HEK293 (cell line): ENCODE results near the gene TMEM50B.

ENCODE experiments used
- BCL11A ChIP-seq: fragments of 450-650 bp; formaldehyde crosslinking; IDR thresholded peaks from 2 replicates; pipeline ENCODE4 v1.5.1; 2016; ENCODE audit warnings: low read depth, missing biosample characterization, missing genetic modification characterization
- ELK4 ChIP-seq: IDR thresholded peaks from 2 replicates; pipeline ENCODE4 v1.6.1; 2011; ENCODE audit warnings: mild to moderate bottlenecking, low read depth, low read length, borderline replicate concordance
- FEZF1 ChIP-seq: fragments of 450-650 bp; formaldehyde crosslinking; IDR thresholded peaks from 2 replicates; pipeline ENCODE4 v1.5.1; 2016; ENCODE audit warnings: missing biosample characterization, missing genetic modification characterization
- IKZF3 ChIP-seq: fragments of 450-650 bp; IDR thresholded peaks from 2 replicates; pipeline ENCODE4 v1.5.0; 2018; ENCODE audit warnings: missing biosample characterization, mild to moderate bottlenecking, missing genetic modification characterization, moderate library complexity
- KLF17 ChIP-seq: fragments of 450-650 bp; formaldehyde crosslinking; IDR thresholded peaks from 2 replicates; pipeline ENCODE4 v1.5.1; 2016; ENCODE audit warnings: missing biosample characterization, missing genetic modification characterization
- KLF8 ChIP-seq: fragments of 450-650 bp; formaldehyde crosslinking; IDR thresholded peaks from 2 replicates; pipeline ENCODE4 v1.5.1; 2016; ENCODE audit warnings: missing biosample characterization, missing genetic modification characterization
- KLF9 ChIP-seq: fragments of 450-650 bp; formaldehyde crosslinking; IDR thresholded peaks from 2 replicates; pipeline ENCODE4 v1.5.1; 2016; ENCODE audit warnings: missing biosample characterization, missing genetic modification characterization, low read depth
- REST ChIP-seq: fragments of 450-650 bp; formaldehyde crosslinking; IDR thresholded peaks from 2 replicates; pipeline ENCODE4 v1.5.1; 2016; ENCODE audit warnings: missing biosample characterization, missing genetic modification characterization
- SCRT2 ChIP-seq: fragments of 450-650 bp; formaldehyde crosslinking; IDR thresholded peaks from 2 replicates; pipeline ENCODE4 v1.5.1; 2016; ENCODE audit warnings: missing biosample characterization, missing genetic modification characterization
- SP3 ChIP-seq: fragments of 450-650 bp; formaldehyde crosslinking; IDR thresholded peaks from 2 replicates; pipeline ENCODE4 v1.5.1; 2016; ENCODE audit warnings: missing biosample characterization, missing genetic modification characterization
- SP7 ChIP-seq: fragments of 450-650 bp; formaldehyde crosslinking; IDR thresholded peaks from 2 replicates; pipeline ENCODE4 v1.5.1; 2016; ENCODE audit warnings: missing biosample characterization, missing genetic modification characterization
- TSHZ1 ChIP-seq: fragments of 450-650 bp; formaldehyde crosslinking; IDR thresholded peaks from 2 replicates; pipeline ENCODE4 v1.5.1; 2016; ENCODE audit warnings: missing biosample characterization, missing genetic modification characterization, borderline replicate concordance
- WT1 ChIP-seq: fragments of 450-650 bp; formaldehyde crosslinking; IDR thresholded peaks from 2 replicates; pipeline ENCODE4 v1.5.1; 2016; ENCODE audit warnings: missing biosample characterization, missing genetic modification characterization
- YY2 ChIP-seq: fragments of 450-650 bp; formaldehyde crosslinking; IDR thresholded peaks from 2 replicates; pipeline ENCODE4 v1.5.1; 2016; ENCODE audit warnings: missing biosample characterization, missing genetic modification characterization
- ZFHX2 ChIP-seq: fragments of 450-650 bp; formaldehyde crosslinking; conservative IDR thresholded peaks from 2 replicates; pipeline ENCODE4 v1.5.1; 2016; ENCODE audit warnings: missing biosample characterization, missing genetic modification characterization
- ZIC2 ChIP-seq: fragments of 450-650 bp; formaldehyde crosslinking; IDR thresholded peaks from 2 replicates; pipeline ENCODE4 v1.5.1; 2016; ENCODE audit warnings: missing biosample characterization, missing genetic modification characterization
- ZNF121 ChIP-seq: fragments of 450-650 bp; formaldehyde crosslinking; IDR thresholded peaks from 2 replicates; pipeline ENCODE4 v1.5.1; 2016; ENCODE audit warnings: missing biosample characterization, missing genetic modification characterization
- ZNF140 ChIP-seq: fragments of 450-650 bp; formaldehyde crosslinking; IDR thresholded peaks from 2 replicates; pipeline ENCODE4 v1.5.1; 2016; ENCODE audit warnings: missing biosample characterization, missing genetic modification characterization
- ZNF148 ChIP-seq: fragments of 450-650 bp; formaldehyde crosslinking; IDR thresholded peaks from 2 replicates; pipeline ENCODE4 v1.5.0; 2017; ENCODE audit warnings: missing biosample characterization, missing genetic modification characterization, borderline replicate concordance
- ZNF16 ChIP-seq: fragments of 450-650 bp; formaldehyde crosslinking; IDR thresholded peaks from 2 replicates; pipeline ENCODE4 v1.5.1; 2016; ENCODE audit warnings: low read depth, missing biosample characterization, missing genetic modification characterization
- ZNF184 ChIP-seq: fragments of 450-650 bp; IDR thresholded peaks from 2 replicates; pipeline ENCODE4 v1.5.1; 2018; ENCODE audit warnings: missing biosample characterization, mild to moderate bottlenecking, missing genetic modification characterization
- ZNF266 ChIP-seq: fragments of 450-650 bp; formaldehyde crosslinking; IDR thresholded peaks from 2 replicates; pipeline ENCODE4 v1.5.1; 2016; ENCODE audit warnings: missing biosample characterization, missing genetic modification characterization, low read depth
- ZNF324 ChIP-seq: fragments of 450-650 bp; formaldehyde crosslinking; IDR thresholded peaks from 2 replicates; pipeline ENCODE4 v1.5.1; 2016; ENCODE audit warnings: missing biosample characterization, missing genetic modification characterization
- ZNF394 ChIP-seq: fragments of 450-650 bp; formaldehyde crosslinking; IDR thresholded peaks from 2 replicates; pipeline ENCODE4 v1.5.1; 2016; ENCODE audit warnings: missing biosample characterization, missing genetic modification characterization, mild to moderate bottlenecking, moderate library complexity, borderline replicate concordance
- ZNF501 ChIP-seq: fragments of 450-650 bp; formaldehyde crosslinking; IDR thresholded peaks from 2 replicates; pipeline ENCODE4 v1.5.1; 2016; ENCODE audit warnings: missing biosample characterization, missing genetic modification characterization
- ZNF571 ChIP-seq: fragments of 450-650 bp; formaldehyde crosslinking; IDR thresholded peaks from 2 replicates; pipeline ENCODE4 v1.5.0; 2017; ENCODE audit warnings: missing biosample characterization, missing genetic modification characterization
- ZNF596 ChIP-seq: fragments of 450-650 bp; IDR thresholded peaks from 2 replicates; pipeline ENCODE4 v1.5.0; 2018; ENCODE audit warnings: missing biosample characterization, mild to moderate bottlenecking, missing genetic modification characterization, moderate library complexity
- ZNF747 ChIP-seq: fragments of 450-650 bp; formaldehyde crosslinking; IDR thresholded peaks from 2 replicates; pipeline ENCODE4 v1.5.1; 2016; ENCODE audit warnings: missing biosample characterization, missing genetic modification characterization

The TMEM50B gene

GRCh38 chr21:33441489-33442477, 38.0 kb downstream of the TMEM50B start (continued):
- no peak for TF ChIP-seq ZNF148
- peak; percentile 92 for TF ChIP-seq ZNF184
- TF ChIP-seq KLF9 (tag by site-specific recombination): peak; percentile 30; the same call in 1 of the 2 replicates
- TF ChIP-seq ZNF16 (tag by site-specific recombination): no peak
- no peak for TF ChIP-seq ZNF747 (tag by site-specific recombination)
- TF ChIP-seq ELK4: no peak
- TF ChIP-seq SP7 (tag by site-specific recombination): peak; percentile 85
- TF ChIP-seq KLF17 (tag by site-specific recombination): peak; percentile 97
- peak; percentile 87; the same call in 1 of the 2 replicates for TF ChIP-seq TSHZ1
- peak; percentile 61 for TF ChIP-seq KLF8 (tag by site-specific recombination)
- TF ChIP-seq SCRT2 (tag by site-specific recombination): no peak
- 0 out of 2 replicates have a peak, but pooled peaks have one; percentile 36 for TF ChIP-seq SP3 (tag by site-specific recombination)
- TF ChIP-seq REST (tag by site-specific recombination): no peak
- peak; percentile 95 for TF ChIP-seq WT1 (tag by site-specific recombination)
- no peak for TF ChIP-seq FEZF1 (tag by site-specific recombination)
- TF ChIP-seq IKZF3 (tag by site-specific recombination): peak; percentile 85
- 0 out of 2 replicates have a peak, but pooled peaks have one; percentile 32 for TF ChIP-seq ZNF324 (tag by site-specific recombination)
- TF ChIP-seq ZIC2 (tag by site-specific recombination): no peak
- no peak for TF ChIP-seq ZNF501 (tag by site-specific recombination)
- TF ChIP-seq ZNF266 (tag by site-specific recombination): no peak
- no peak for TF ChIP-seq YY2 (tag by site-specific recombination)
- TF ChIP-seq BCL11A: no peak
- TF ChIP-seq ZFHX2 (tag by site-specific recombination): no peak
- no peak for TF ChIP-seq ZNF596 (tag by site-specific recombination)
- no peak for TF ChIP-seq ZNF121 (tag by site-specific recombination)
- no peak for TF ChIP-seq ZNF140
- peak; percentile 45; the same call in 1 of the 2 replicates for TF ChIP-seq ZNF394 (tag by site-specific recombination)
- no peak for TF ChIP-seq ZNF571
